IPS DF 6.9 (cell line): Measurements from ENCODE around the gene PDE6A.

Experiments
- DNase-seq: peaks from one replicate; pipeline ENCODE4 v3.0.0-alpha.2; 2013; ENCODE audit warnings: low read depth, low spot score
- H3K27ac ChIP-seq: one replicate; pipeline ENCODE4 v1.5.1; 2013; ENCODE audit warnings: low read length, control low read depth
- H3K27me3 ChIP-seq: 2 replicates; pipeline ENCODE4 v1.6.1; 2013; ENCODE audit warnings: mild to moderate bottlenecking, low read length; ENCODE audit not compliant: control insufficient read depth, insufficient read depth
- H3K36me3 ChIP-seq: 2 replicates; pipeline ENCODE4 v1.6.1; 2013; ENCODE audit warnings: low read length; ENCODE audit not compliant: control insufficient read depth, insufficient read depth
- H3K4me1 ChIP-seq: 2 replicates; pipeline ENCODE4 v1.6.1; 2013; ENCODE audit warnings: low read length; ENCODE audit not compliant: control insufficient read depth, insufficient read depth
- H3K4me3 ChIP-seq: 2 replicates; pipeline ENCODE4 v1.5.1; 2013; ENCODE audit warnings: mild to moderate bottlenecking, low read length
- H3K9me3 ChIP-seq: 2 replicates; pipeline ENCODE4 v1.6.1; 2013; ENCODE audit warnings: low read length, inconsistent platforms; ENCODE audit not compliant: control insufficient read depth, insufficient read depth
- WGBS: extraction: QIAGEN DNeasy Blood & Tissue Kit; methylation state at CpG from one replicate; pipeline ENCODE4 v1.1.7; 2013; ENCODE audit warnings: mixed read lengths, missing lambda C conversion rate; ENCODE audit not compliant: insufficient read length, insufficient coverage; 5-methylcytosine and 5-hydroxymethylcytosine counted together

The PDE6A gene

GRCh38 chr5:149911031-149911430, 33.6 kb downstream of the PDE6A start:
- no CpG with 5 or more reads among the region's 1 CpG for WGBS
- Histone ChIP-seq H3K27ac (no peak overlapping the region), H3K4me3 (no peak overlapping the region), H3K27me3 (no peaks in the 10 kb centered on the region), H3K36me3 (no peaks in the 10 kb centered on the region), H3K4me1 (peaks cover 2% of the 10 kb centered on the region; the same call in 1 of the 2 replicates), H3K9me3 (no peaks in the 10 kb centered on the region)
- no peak for DNase-seq

- Histone ChIP-seq H3K4me3 (no peak overlapping the region), H3K9me3 (no peaks in the 10 kb centered on the region), H3K36me3 (no peaks in the 10 kb centered on the region), H3K27me3 (no peaks in the 10 kb centered on the region), H3K4me1 (no peaks in the 10 kb centered on the region), H3K27ac (no peak overlapping the region)
- no peak for DNase-seq
- no CpG with 5 or more reads among the region's 3 CpGs for WGBS
Observed at GRCh38 chr5:149907828-149908227, 36.8 kb downstream of the PDE6A start.

GRCh38 chr5:149904977-149905376, 39.6 kb downstream of the PDE6A start:
- no peak overlapping the region for H3K27ac ChIP-seq
- no peak for DNase-seq
- no peaks in the 10 kb centered on the region for H3K36me3 ChIP-seq
- H3K27me3 ChIP-seq = no peaks in the 10 kb centered on the region
- H3K9me3 ChIP-seq = no peaks in the 10 kb centered on the region
- H3K4me1 ChIP-seq = no peaks in the 10 kb centered on the region
- no peak overlapping the region for H3K4me3 ChIP-seq

GRCh38 chr5:149904293-149904886, 40.2 kb downstream of the PDE6A start:
- Histone ChIP-seq H3K27ac (no peak overlapping the region), H3K27me3 (no peaks in the 10 kb centered on the region), H3K36me3 (no peaks in the 10 kb centered on the region), H3K4me1 (no peaks in the 10 kb centered on the region), H3K4me3 (no peak overlapping the region), H3K9me3 (no peaks in the 10 kb centered on the region)
- WGBS = no CpG with 5 or more reads among the region's 4 CpGs
- DNase-seq = no peak

- Histone ChIP-seq H3K4me3 (no peak overlapping the region), H3K27me3 (no peaks in the 10 kb centered on the region), H3K4me1 (no peaks in the 10 kb centered on the region), H3K36me3 (no peaks in the 10 kb centered on the region), H3K9me3 (no peaks in the 10 kb centered on the region), H3K27ac (no peak overlapping the region)
- WGBS = no CpG with 5 or more reads among the region's 2 CpGs
- no peak for DNase-seq
Observed at GRCh38 chr5:149903404-149903803, 41.2 kb downstream of the PDE6A start.

- Histone ChIP-seq H3K4me3 (no peak overlapping the region), H3K4me1 (no peaks in the 10 kb centered on the region), H3K27ac (no peak overlapping the region), H3K9me3 (no peaks in the 10 kb centered on the region), H3K27me3 (no peaks in the 10 kb centered on the region), H3K36me3 (no peaks in the 10 kb centered on the region)
- DNase-seq = no peak
- WGBS = no CpG with 5 or more reads among the region's 4 CpGs
Observed at GRCh38 chr5:149902177-149902576, 42.4 kb downstream of the PDE6A start.

GRCh38 chr5:149901511-149901910, 43.1 kb downstream of the PDE6A start:
- no peaks in the 10 kb centered on the region for H3K27me3 ChIP-seq
- no peaks in the 10 kb centered on the region for H3K4me1 ChIP-seq
- H3K36me3 ChIP-seq = no peaks in the 10 kb centered on the region
- H3K9me3 ChIP-seq = no peaks in the 10 kb centered on the region
- WGBS = no CpG with 5 or more reads among the region's 2 CpGs
- H3K27ac ChIP-seq = no peak overlapping the region
- DNase-seq = no peak
- no peak overlapping the region for H3K4me3 ChIP-seq

- H3K27ac ChIP-seq = no peak overlapping the region
- H3K27me3 ChIP-seq = no peaks in the 10 kb centered on the region
- no CpG with 5 or more reads among the region's 2 CpGs for WGBS
- no peaks in the 10 kb centered on the region for H3K9me3 ChIP-seq
- DNase-seq = no peak
- no peak overlapping the region for H3K4me3 ChIP-seq
- no peaks in the 10 kb centered on the region for H3K4me1 ChIP-seq
- H3K36me3 ChIP-seq = no peaks in the 10 kb centered on the region
Observed at GRCh38 chr5:149900390-149900789, 44.2 kb downstream of the PDE6A start.

GRCh38 chr5:149898811-149899210, 45.8 kb downstream of the PDE6A start:
- no peaks in the 10 kb centered on the region for H3K9me3 ChIP-seq
- H3K27me3 ChIP-seq = no peaks in the 10 kb centered on the region
- no peak overlapping the region for H3K27ac ChIP-seq
- no peaks in the 10 kb centered on the region for H3K36me3 ChIP-seq
- DNase-seq = no peak
- WGBS = no CpG with 5 or more reads among the region's 1 CpG
- no peak overlapping the region for H3K4me3 ChIP-seq
- H3K4me1 ChIP-seq = no peaks in the 10 kb centered on the region

GRCh38 chr5:149895416-149896345, 48.9 kb downstream of the PDE6A start:
- DNase-seq = no peak
- Histone ChIP-seq H3K27ac (no peak overlapping the region), H3K36me3 (no peaks in the 10 kb centered on the region), H3K4me1 (no peaks in the 10 kb centered on the region), H3K4me3 (no peak overlapping the region), H3K9me3 (no peaks in the 10 kb centered on the region), H3K27me3 (no peaks in the 10 kb centered on the region)
- no CpG with 5 or more reads among the region's 7 CpGs for WGBS
